GM19452 (cell line): ENCODE data around the gene IFIT3.

ENCODE experiments used
- ATAC-seq: cut with Tn5 transposase; IDR thresholded peaks from one replicate; pipeline ENCODE4 v1.9.1; 2021; ENCODE audit not compliant: unreplicated experiment

Gene IFIT3

DNA sequence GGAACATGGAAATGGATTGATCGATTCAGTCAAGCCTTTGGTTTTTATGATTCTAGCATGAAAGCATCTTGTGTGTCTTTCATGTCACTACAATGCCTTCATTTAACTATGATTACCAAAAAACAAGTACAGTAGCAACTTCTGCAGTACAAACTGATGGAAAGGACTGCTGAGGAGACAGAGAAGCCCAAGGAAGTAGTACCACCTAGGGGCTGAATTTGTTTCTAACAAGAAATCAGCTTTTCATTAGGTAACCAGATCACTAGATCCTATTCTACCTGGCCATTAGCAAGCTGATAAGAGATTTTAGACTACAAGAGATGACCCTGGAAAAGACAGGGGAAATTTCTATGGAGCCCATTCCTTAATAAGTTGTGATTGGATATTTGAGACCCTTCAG is 61.5 kb downstream of the IFIT3 start:
- ATAC-seq: no peak
